ENCODE measurements around the gene ELAC1.

DNA sequence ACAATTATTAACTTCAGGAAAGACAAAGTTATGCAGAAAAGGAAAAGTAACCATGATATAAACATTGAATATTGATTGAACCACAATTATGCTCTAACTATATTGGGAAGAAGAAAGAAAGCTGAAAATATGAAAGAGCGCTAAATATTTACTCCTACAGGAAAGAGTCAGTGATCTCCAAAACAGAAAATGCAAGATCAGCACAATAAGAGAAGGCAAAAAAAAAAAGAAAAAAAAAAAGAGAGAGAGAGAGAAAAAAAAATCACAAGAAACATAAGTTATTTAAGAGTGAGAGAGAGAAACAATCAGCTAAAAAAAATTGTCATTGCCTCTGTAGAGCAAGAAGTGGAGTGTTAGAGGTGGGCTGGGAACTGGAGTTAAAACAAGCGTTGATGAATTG, 28.9 kb upstream of the ELAC1 start:
- TF ChIP-seq EZH2 (IDR thresholded peaks at IDR 0.05; ENCODE audit: insufficient read depth, poor library complexity, severe bottlenecking) (no peak), EZH2phosphoT487 (IDR thresholded peaks at IDR 0.05; ENCODE audit: insufficient read depth, low read depth) (no peak)
